ENCODE results near the gene RAI1.

RAI1 gene

GRCh38 chr17:17732444-17732843 is 51.2 kb downstream of the RAI1 start:
- no peak for DNase-seq

- DNase-seq = no peak
Measured at GRCh38 chr17:17732892-17733670, 51.8 kb downstream of the RAI1 start.

- DNase-seq = no peak
Measured at GRCh38 chr17:17736205-17737183, 55.2 kb downstream of the RAI1 start.

GRCh38 chr17:17737961-17738894 is 57.0 kb downstream of the RAI1 start:
- peak; percentile 62 for DNase-seq

- no peak for DNase-seq
Measured at GRCh38 chr17:17738901-17739300, 57.6 kb downstream of the RAI1 start.

GRCh38 chr17:17739388-17740066 is 58.3 kb downstream of the RAI1 start:
- no peak for DNase-seq

GRCh38 chr17:17740615-17741348 is 59.5 kb downstream of the RAI1 start:
- DNase-seq = peak; percentile 39

- DNase-seq = peak; percentile 71
Measured at GRCh38 chr17:17741349-17742023, 60.2 kb downstream of the RAI1 start.

GRCh38 chr17:17742133-17742621 is 60.9 kb downstream of the RAI1 start:
- DNase-seq = no peak

- DNase-seq = no peak
Measured at GRCh38 chr17:17742688-17743390, 61.6 kb downstream of the RAI1 start.

- DNase-seq = no peak
Measured at GRCh38 chr17:17743391-17744112, 62.3 kb downstream of the RAI1 start.

GRCh38 chr17:17744116-17744515 is 62.9 kb downstream of the RAI1 start:
- no peak for DNase-seq

GRCh38 chr17:17745476-17746455 is 64.5 kb downstream of the RAI1 start:
- DNase-seq = no peak

- DNase-seq = no peak
Measured at GRCh38 chr17:17748179-17748578, 66.9 kb downstream of the RAI1 start.

GRCh38 chr17:17748604-17749003 is 67.3 kb downstream of the RAI1 start:
- no peak for DNase-seq

- DNase-seq = no peak
Measured at GRCh38 chr17:17749025-17749772, 67.9 kb downstream of the RAI1 start.

- DNase-seq = no peak
Measured at GRCh38 chr17:17749921-17750320, 68.7 kb downstream of the RAI1 start.

Data from right kidney (tissue), 1 donor.